ENCODE results near the gene LTK. TPM values are rescaled to one million over a fixed set of nuclear protein-coding genes. Genes with fewer than 3 reads are reported as not detected.

LTK gene
- polyA plus RNA-seq, 3 donors, result 0.12 TPM; not detected in 2

DNA sequence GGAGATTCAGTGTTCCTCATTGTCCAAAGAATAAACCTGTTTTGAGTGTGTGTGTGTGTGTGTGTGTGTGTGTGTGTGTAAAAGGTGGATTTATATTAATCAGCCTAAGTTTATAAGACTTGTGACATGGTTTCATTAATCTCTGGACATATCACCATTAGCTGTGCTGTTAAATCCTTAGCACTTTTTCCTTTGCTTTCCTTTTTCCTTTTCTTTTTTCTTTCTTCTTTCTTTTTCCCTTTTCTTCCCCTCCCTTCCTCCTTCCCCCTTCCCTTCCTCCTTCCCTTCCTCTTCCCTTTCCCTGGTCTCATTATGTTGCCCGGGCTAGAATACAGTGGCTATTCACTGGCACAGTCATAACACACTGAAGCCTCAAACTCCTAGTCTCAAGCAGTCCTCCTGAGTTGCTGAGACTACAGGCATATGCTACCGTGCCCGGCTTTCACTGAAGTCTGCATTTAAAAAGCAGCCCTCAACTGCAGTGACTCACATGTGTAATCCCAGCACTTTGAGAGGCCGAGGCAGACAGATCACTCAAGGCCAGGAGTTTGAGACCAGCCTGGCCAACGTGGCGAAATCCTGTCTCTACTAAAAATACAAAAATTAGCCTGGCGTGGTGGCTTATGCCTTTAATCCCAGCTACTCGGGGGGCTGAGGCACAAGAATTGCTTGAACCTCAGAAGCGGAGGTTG is 48.6 kb downstream of the LTK start:
- no peak for DNase-seq
- Histone ChIP-seq H3K4me2 (replicated peaks; ENCODE audit: extremely low read depth, low read length, poor library complexity, severe bottlenecking) (no peak overlapping the region), H3K79me2 (ENCODE audit: insufficient read depth, low read length) (no peaks in the 10 kb centered on the region), H3K9me3 (replicated peaks in 1 of 2; ENCODE audit: control insufficient read depth in 1 of 2, insufficient read depth in 1 of 2, low read length in 2 of 2) (no peaks in the 10 kb centered on the region), H3K9ac (ENCODE audit: insufficient read depth, low read length, poor library complexity, severe bottlenecking) (no peak overlapping the region), H3K27ac (ENCODE audit: low read depth in 1 of 2, low read length in 2 of 2) (no peak overlapping the region), H3K27me3 (ENCODE audit: control insufficient read depth in 2 of 2, insufficient read depth in 2 of 2, low read length in 2 of 2) (no peaks in the 10 kb centered on the region), H3K4me1 (ENCODE audit: control insufficient read depth in 1 of 2, insufficient read depth in 2 of 2, low read length in 2 of 2) (peaks cover 4 to 5% of the 10 kb centered on the region in 2 donors), H3K4me3 (replicated peaks in 1 of 3; ENCODE audit: low read depth in 2 of 3, low read length in 3 of 3) (no peak overlapping the region), H2AFZ (ENCODE audit: insufficient read depth, low read depth, low read length, poor library complexity, severe bottlenecking) (no peak overlapping the region), H3K36me3 (replicated peaks in 1 of 2; ENCODE audit: control insufficient read depth in 1 of 2, insufficient read depth in 2 of 2, low read length in 2 of 2) (peaks cover 47 to 71% of the 10 kb centered on the region in 2 donors), H4K20me1 (ENCODE audit: insufficient read depth, low read length) (no peaks in the 10 kb centered on the region)
- peaks cover 58 to 83% of the 10 kb centered on the region in 2 donors for H3K36me3 Mint-ChIP-seq
- no peak for TF ChIP-seq CTCF (IDR thresholded peaks at IDR 0.05)
- peak overlapping the region in 1 of 7 donors; percentile 35 for H3K27ac Mint-ChIP-seq
- intact Hi-C loops (cut with micrococcal nuclease), result no loop called here
- H3K4me3 Mint-ChIP-seq, result no peak overlapping the region
- peaks cover 8% of the 10 kb centered on the region for H3K4me1 Mint-ChIP-seq
- peaks cover 0 to 1% (median 0%) of the 10 kb centered on the region in 3 donors for H3K27me3 Mint-ChIP-seq (ENCODE audit: low read depth in 3 of 3)
- WGBS (ENCODE audit: insufficient coverage), result 97% methylated on average over 8 of the region's 9 CpGs
- H3K9me3 Mint-ChIP-seq, result peaks cover 0 to 3% (median 0%) of the 10 kb centered on the region in 7 donors

- Histone ChIP-seq H3K4me1 (ENCODE audit: control insufficient read depth in 1 of 2, insufficient read depth in 2 of 2, low read length in 2 of 2) (peaks cover 4 to 5% of the 10 kb centered on the region in 2 donors), H3K36me3 (replicated peaks in 1 of 2; ENCODE audit: control insufficient read depth in 1 of 2, insufficient read depth in 2 of 2, low read length in 2 of 2) (peaks cover 48 to 70% of the 10 kb centered on the region in 2 donors), H3K4me3 (replicated peaks in 1 of 3; ENCODE audit: low read depth in 2 of 3, low read length in 3 of 3) (no peak overlapping the region), H3K27me3 (ENCODE audit: control insufficient read depth in 2 of 2, insufficient read depth in 2 of 2, low read length in 2 of 2) (no peaks in the 10 kb centered on the region), H2AFZ (ENCODE audit: insufficient read depth, low read depth, low read length, poor library complexity, severe bottlenecking) (no peak overlapping the region), H3K9ac (ENCODE audit: insufficient read depth, low read length, poor library complexity, severe bottlenecking) (no peak overlapping the region), H3K4me2 (replicated peaks; ENCODE audit: extremely low read depth, low read length, poor library complexity, severe bottlenecking) (no peak overlapping the region), H3K27ac (ENCODE audit: low read depth in 1 of 2, low read length in 2 of 2) (no peak overlapping the region), H3K79me2 (ENCODE audit: insufficient read depth, low read length) (no peaks in the 10 kb centered on the region), H3K9me3 (replicated peaks in 1 of 2; ENCODE audit: control insufficient read depth in 1 of 2, insufficient read depth in 1 of 2, low read length in 2 of 2) (no peaks in the 10 kb centered on the region), H4K20me1 (ENCODE audit: insufficient read depth, low read length) (no peaks in the 10 kb centered on the region)
- Mint-ChIP-seq H3K4me3 (no peak overlapping the region), H3K36me3 (peaks cover 55 to 82% of the 10 kb centered on the region in 2 donors), H3K27me3 (ENCODE audit: low read depth in 3 of 3) (peaks cover 0 to 2% (median 1%) of the 10 kb centered on the region in 3 donors), H3K4me1 (peaks cover 8% of the 10 kb centered on the region), H3K9me3 (peaks cover 0 to 3% (median 0%) of the 10 kb centered on the region in 7 donors), H3K27ac (peak overlapping the region in 1 of 7 donors; percentile 21)
- DNase-seq, result no peak
- 40% methylated on average over 1 of the region's 4 CpGs for whole genome bisulfite sequencing (ENCODE audit: insufficient coverage)
- no peak for TF ChIP-seq CTCF (IDR thresholded peaks at IDR 0.05)
- intact Hi-C loops (cut with micrococcal nuclease), result no loop called here
These were observed 51.4 kb downstream of the LTK start for GRCh38 chr15:41462084-41462795.

Other genes starting within 250 kb of the LTK start
- gene OIP5, start 181.2 kb downstream of the LTK start, polyA plus RNA-seq, result under 1 TPM; 0.05 to 0.28 (median 0.22) TPM
- gene NUSAP1, start 180.9 kb downstream of the LTK start, polyA plus RNA-seq, result 1 to 10 TPM; 2.4 to 4.0 (median 3.5) TPM
- gene NDUFAF1, start 111.3 kb downstream of the LTK start, polyA plus RNA-seq, result 10 to 100 TPM in 2 of 3 donors, 1 to 10 TPM in 1; 5.8 to 29.1 (median 26.9) TPM
- gene RTF1, start 96.7 kb downstream of the LTK start, polyA plus RNA-seq, result 10 to 100 TPM; 11.2 to 19.1 (median 15.0) TPM
- gene ITPKA, start 20.0 kb downstream of the LTK start, polyA plus RNA-seq, result under 1 TPM in 1 of 3 donors, not detected in 2; 0.31 TPM
- gene RPAP1, start 30.4 kb upstream of the LTK start, polyA plus RNA-seq, result 1 to 10 TPM; 2.7 to 9.9 (median 2.9) TPM
- gene TYRO3, start 45.4 kb upstream of the LTK start, polyA plus RNA-seq, result under 1 TPM in 2 of 3 donors, not detected in 1; 0.09 to 0.12 TPM
- gene MGA, start 146.6 kb upstream of the LTK start, polyA plus RNA-seq, result 1 to 10 TPM; 2.7 to 6.9 (median 4.2) TPM

Measured in CD14-positive monocyte (primary cell).